ENCODE data around the gene SURF4.

The SURF4 gene

DNA sequence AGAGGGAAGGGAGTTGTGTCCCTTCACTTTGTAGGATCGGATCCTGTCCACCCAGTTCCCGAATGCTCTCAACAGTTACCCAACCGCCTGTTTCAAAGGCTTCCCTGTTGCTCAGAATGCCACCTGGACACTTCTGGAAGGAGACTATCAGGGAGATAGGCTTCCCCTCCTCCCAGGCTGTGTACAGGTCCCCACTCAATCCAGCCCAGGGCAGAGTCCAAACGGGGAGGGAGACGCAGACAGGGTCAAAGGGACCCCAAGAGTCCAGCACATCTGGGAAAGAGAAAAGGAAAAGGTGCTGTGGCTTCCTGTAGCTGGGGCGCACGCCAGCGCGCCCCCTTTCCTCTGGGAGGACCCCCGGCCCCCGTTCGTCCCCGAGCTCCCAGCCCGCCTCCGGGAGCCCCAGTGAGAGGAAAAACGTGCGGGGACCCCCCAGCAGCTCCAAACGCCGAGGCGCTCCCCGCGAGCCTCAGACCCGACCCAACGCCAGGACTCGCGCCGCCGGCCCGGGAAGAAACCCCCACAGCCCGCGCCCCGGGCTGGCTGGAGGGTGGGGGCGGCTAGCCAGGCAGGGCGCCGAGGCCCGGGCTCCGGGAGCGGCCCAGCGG is 640 bp downstream of the SURF4 start:
- Histone ChIP-seq H3K27me3 (replicated peaks; ENCODE audit: insufficient read depth, low read length) (peaks cover 26% of the 10 kb centered on the region), H3K27ac (ENCODE audit: low read length) (peak overlapping the region; percentile 32; the same call in 1 of the 2 replicates), H2AFZ (ENCODE audit: low read length) (peak overlapping the region; percentile 38; the same call in 1 of the 2 replicates), H3K9me3 (replicated peaks; ENCODE audit: insufficient read depth, low read length) (no peaks in the 10 kb centered on the region), H3K9ac (ENCODE audit: low read length) (peak overlapping the region; percentile 95), H3K9me2 (replicated peaks; ENCODE audit: insufficient read depth, low read length) (no peaks in the 10 kb centered on the region), H3K4me1 (ENCODE audit: low read length) (no peaks in the 10 kb centered on the region), H3F3A (ENCODE audit: insufficient read depth, low read length) (no peaks in the 10 kb centered on the region), H3K36me3 (replicated peaks; ENCODE audit: insufficient read depth, low read length) (no peaks in the 10 kb centered on the region; the same call in 1 of the 2 replicates), H3K79me2 (ENCODE audit: low read length) (peaks cover 55% of the 10 kb centered on the region), H4K20me1 (ENCODE audit: insufficient read depth, low read length) (peaks cover 24% of the 10 kb centered on the region), H3K4me2 (ENCODE audit: low read depth, low read length) (peak overlapping the region; percentile 91), H3K4me3 (ENCODE audit: low read length) (peak overlapping the region; percentile 99)
- no peak for TF ChIP-seq EZH2 (optimal IDR thresholded peaks at IDR 0.05; ENCODE audit: low read depth, low read length)
- 0 out of 2 replicates have a peak, but pooled peaks have one; percentile 6 for TF ChIP-seq CTCF (IDR thresholded peaks at IDR 0.05; ENCODE audit: low read length)
- DNase-seq: peak; percentile 40

- Histone ChIP-seq H3K27ac (ENCODE audit: low read length) (no peak overlapping the region), H3K4me2 (ENCODE audit: low read depth, low read length) (peak overlapping the region; percentile 91), H3K4me1 (ENCODE audit: low read length) (no peaks in the 10 kb centered on the region), H3K79me2 (ENCODE audit: low read length) (peaks cover 61% of the 10 kb centered on the region), H3K36me3 (replicated peaks; ENCODE audit: insufficient read depth, low read length) (no peaks in the 10 kb centered on the region; the same call in 1 of the 2 replicates), H3K9me3 (replicated peaks; ENCODE audit: insufficient read depth, low read length) (no peaks in the 10 kb centered on the region), H2AFZ (ENCODE audit: low read length) (no peak overlapping the region), H3K27me3 (replicated peaks; ENCODE audit: insufficient read depth, low read length) (peaks cover 26% of the 10 kb centered on the region), H3K9me2 (replicated peaks; ENCODE audit: insufficient read depth, low read length) (no peaks in the 10 kb centered on the region), H4K20me1 (ENCODE audit: insufficient read depth, low read length) (peaks cover 28% of the 10 kb centered on the region), H3F3A (ENCODE audit: insufficient read depth, low read length) (no peaks in the 10 kb centered on the region), H3K9ac (ENCODE audit: low read length) (peak overlapping the region; percentile 95), H3K4me3 (ENCODE audit: low read length) (peak overlapping the region; percentile 99)
- peak; percentile 6 for DNase-seq
- TF ChIP-seq EZH2phosphoT487 (IDR thresholded peaks at IDR 0.05; ENCODE audit: low read length) (no peak), EZH2 (optimal IDR thresholded peaks at IDR 0.05; ENCODE audit: low read depth, low read length) (no peak), CTCF (IDR thresholded peaks at IDR 0.05; ENCODE audit: low read length) (no peak)
These were observed 1.2 kb downstream of the SURF4 start for GRCh38 chr9:133374612-133375115.

- Histone ChIP-seq H3K36me3 (replicated peaks; ENCODE audit: insufficient read depth, low read length) (no peaks in the 10 kb centered on the region; the same call in 1 of the 2 replicates), H3K27ac (ENCODE audit: low read length) (no peak overlapping the region)
These were observed 3.7 kb downstream of the SURF4 start for GRCh38 chr9:133372144-133372543.

More at GRCh38 chr9:133372144-133372543, 3.7 kb downstream of the SURF4 start:
- H3K9me3 ChIP-seq (replicated peaks; ENCODE audit: insufficient read depth, low read length): no peaks in the 10 kb centered on the region
- no peak overlapping the region for H3K4me3 ChIP-seq (ENCODE audit: low read length)
- DNase-seq: no peak
- no peaks in the 10 kb centered on the region for H3K4me1 ChIP-seq (ENCODE audit: low read length)
- peaks cover 10% of the 10 kb centered on the region for H3K27me3 ChIP-seq (replicated peaks; ENCODE audit: insufficient read depth, low read length)
- TF ChIP-seq EZH2 (optimal IDR thresholded peaks at IDR 0.05; ENCODE audit: low read depth, low read length): no peak
- TF ChIP-seq CTCF (IDR thresholded peaks at IDR 0.05; ENCODE audit: low read length): no peak
- no peak for TF ChIP-seq EZH2phosphoT487 (IDR thresholded peaks at IDR 0.05; ENCODE audit: low read length)
- no peak overlapping the region for H3K9ac ChIP-seq (ENCODE audit: low read length)
- peaks cover 86% of the 10 kb centered on the region for H3K79me2 ChIP-seq (ENCODE audit: low read length)
- H2AFZ ChIP-seq (ENCODE audit: low read length): no peak overlapping the region
- peaks cover 47% of the 10 kb centered on the region for H4K20me1 ChIP-seq (ENCODE audit: insufficient read depth, low read length)
- H3F3A ChIP-seq (ENCODE audit: insufficient read depth, low read length): no peaks in the 10 kb centered on the region
- no peaks in the 10 kb centered on the region for H3K9me2 ChIP-seq (replicated peaks; ENCODE audit: insufficient read depth, low read length)
- no peak overlapping the region for H3K4me2 ChIP-seq (ENCODE audit: low read depth, low read length)

Data from MM.1S (cell line).